H9 (cell line): ENCODE measurements around the gene ABCC11. TPM values are rescaled to one million over a fixed set of nuclear protein-coding genes. Genes with fewer than 3 reads are reported as not detected.

Experiments used
- DNase-seq: peaks from one replicate; pipeline ENCODE4 v3.0.0-alpha.2; 2017
- H2AFZ ChIP-seq: one replicate; pipeline ENCODE4 v1.6.1; 2013; ENCODE audit warnings: mild to moderate bottlenecking, low read length, control low read depth, moderate library complexity
- H2AK5ac ChIP-seq: 2 replicates; pipeline ENCODE4 v1.6.1; 2013; ENCODE audit warnings: low read length, control low read depth, mixed read lengths; ENCODE audit not compliant: insufficient read length
- H2BK120ac ChIP-seq: one replicate; pipeline ENCODE4 v1.6.1; 2013; ENCODE audit warnings: low read depth, mild to moderate bottlenecking, low read length, control low read depth, inconsistent platforms; ENCODE audit not compliant: poor library complexity, severe bottlenecking
- H2BK12ac ChIP-seq: 2 replicates; pipeline ENCODE4 v1.6.1; 2013; ENCODE audit warnings: low read length, control low read depth, mixed read lengths, low read depth; ENCODE audit not compliant: insufficient read length
- H2BK15ac ChIP-seq: 2 replicates; pipeline ENCODE4 v1.6.1; 2013; ENCODE audit warnings: low read depth, low read length, control low read depth
- H2BK20ac ChIP-seq: one replicate; pipeline ENCODE4 v1.6.1; 2013; ENCODE audit warnings: low read depth, mild to moderate bottlenecking, low read length, control low read depth, inconsistent platforms; ENCODE audit not compliant: poor library complexity, severe bottlenecking
- H2BK5ac ChIP-seq: 2 replicates; pipeline ENCODE4 v1.6.1; 2013; ENCODE audit warnings: low read length, control low read depth, mixed read lengths; ENCODE audit not compliant: insufficient read length
- H3K14ac ChIP-seq: 2 replicates; pipeline ENCODE4 v1.6.1; 2013; ENCODE audit warnings: low read length, control low read depth; ENCODE audit not compliant: insufficient read depth
- H3K18ac ChIP-seq: 2 replicates; pipeline ENCODE4 v1.6.1; 2013; ENCODE audit warnings: low read depth, mild to moderate bottlenecking, mixed read lengths, low read length, control low read depth; ENCODE audit not compliant: insufficient read length
- H3K23ac ChIP-seq: 2 replicates; pipeline ENCODE4 v1.6.1; 2013; ENCODE audit warnings: low read length, control low read depth, mixed read lengths, low read depth; ENCODE audit not compliant: insufficient read length
- H3K23me2 ChIP-seq: 2 replicates; pipeline ENCODE4 v1.6.1; 2013; ENCODE audit warnings: low read depth, mild to moderate bottlenecking, mixed read lengths, low read length, control low read depth; ENCODE audit not compliant: insufficient read length, poor library complexity, severe bottlenecking
- H3K27ac ChIP-seq: 2 replicates; pipeline ENCODE4 v1.5.1; 2013; ENCODE audit warnings: low read length, control low read depth, mixed read lengths, low read depth; ENCODE audit not compliant: insufficient read length
- H3K27me3 ChIP-seq: 2 replicates; pipeline ENCODE4 v1.6.1; 2013; ENCODE audit warnings: low read length, control low read depth, inconsistent platforms; ENCODE audit not compliant: insufficient read depth
- H3K4ac ChIP-seq: 2 replicates; pipeline ENCODE4 v1.6.1; 2013; ENCODE audit warnings: low read depth, mild to moderate bottlenecking, control low read depth, inconsistent platforms, low read length, moderate library complexity
- H3K4me1 ChIP-seq: 2 replicates; pipeline ENCODE4 v1.6.1; 2013; ENCODE audit warnings: low read length, control low read depth, inconsistent platforms; ENCODE audit not compliant: insufficient read depth
- H3K4me2 ChIP-seq: 2 replicates; pipeline ENCODE4 v1.6.1; 2013; ENCODE audit warnings: low read length, control low read depth, mixed read lengths; ENCODE audit not compliant: insufficient read length, insufficient read depth
- H3K56ac ChIP-seq: 2 replicates; pipeline ENCODE4 v1.6.1; 2013; ENCODE audit warnings: low read depth, mild to moderate bottlenecking, mixed read lengths, low read length, control low read depth; ENCODE audit not compliant: insufficient read length
- H3K79me1 ChIP-seq: 2 replicates; pipeline ENCODE4 v1.6.1; 2013; ENCODE audit warnings: low read depth, mild to moderate bottlenecking, moderate library complexity, low read length, control low read depth, inconsistent platforms; ENCODE audit not compliant: insufficient read depth, poor library complexity, severe bottlenecking
- H3K79me2 ChIP-seq: 2 replicates; pipeline ENCODE4 v1.6.1; 2013; ENCODE audit warnings: low read length, control low read depth, inconsistent platforms; ENCODE audit not compliant: insufficient read depth
- H3K9ac ChIP-seq: 2 replicates; pipeline ENCODE4 v1.6.1; 2013; ENCODE audit warnings: low read length, control low read depth, mixed read lengths; ENCODE audit not compliant: insufficient read length; ENCODE audit errors: extremely low read depth
- H3K9me3 ChIP-seq: one replicate; pipeline ENCODE4 v1.6.1; 2013; ENCODE audit warnings: low read depth, low read length, inconsistent platforms; ENCODE audit not compliant: control insufficient read depth
- H3T11ph ChIP-seq: one replicate; pipeline ENCODE4 v1.6.1; 2013; ENCODE audit warnings: mild to moderate bottlenecking, low read length, control low read depth, inconsistent platforms
- H4K20me1 ChIP-seq: one replicate; pipeline ENCODE4 v1.6.1; 2013; ENCODE audit not compliant: control insufficient read depth, insufficient read length, insufficient read depth
- H4K5ac ChIP-seq: 2 replicates; pipeline ENCODE4 v1.6.1; 2013; ENCODE audit warnings: low read depth, mild to moderate bottlenecking, mixed read lengths, low read length, control low read depth; ENCODE audit not compliant: insufficient read length
- H4K8ac ChIP-seq: replicated peaks from 2 replicates; pipeline ENCODE4 v1.6.1; 2013; ENCODE audit warnings: low read length, control low read depth, mixed read lengths, low read depth; ENCODE audit not compliant: insufficient read length
- H4K91ac ChIP-seq: 2 replicates; pipeline ENCODE4 v1.6.1; 2013; ENCODE audit warnings: low read depth, mild to moderate bottlenecking, moderate library complexity, mixed read lengths, low read length, control low read depth; ENCODE audit not compliant: insufficient read length
- H3K27ac Mint-ChIP-seq, 3 experiments: 2 replicates in 2 of 3; 3 replicates in 1 of 3; pipeline ENCODE4 v1.8.0; 2020 to 2021; ENCODE audit warnings: mixed read lengths in 3 of 3, mild to moderate bottlenecking in 1 of 3, moderate library complexity in 1 of 3
- H3K27me3 Mint-ChIP-seq: 2 replicates; pipeline ENCODE4 v1.8.0; 2021; ENCODE audit warnings: low read depth, mild to moderate bottlenecking, moderate library complexity, mixed read lengths
- H3K36me3 Mint-ChIP-seq, 3 experiments: 2 replicates in 2 of 3; 3 replicates in 1 of 3; pipeline ENCODE4 v1.8.0; 2020 to 2021; ENCODE audit warnings: low read depth in 3 of 3, mixed read lengths in 3 of 3; ENCODE audit not compliant: insufficient read depth in 1 of 3
- H3K4me1 Mint-ChIP-seq, 2 experiments: 2 replicates each; pipeline ENCODE4 v1.8.0; 2020; ENCODE audit warnings: mixed read lengths in 2 of 2
- H3K4me3 Mint-ChIP-seq, 2 experiments: 2 replicates in 1 of 2; 3 replicates in 1 of 2; pipeline ENCODE4 v1.8.0; 2020 to 2021; ENCODE audit warnings: mild to moderate bottlenecking in 2 of 2, mixed read lengths in 2 of 2, moderate library complexity in 1 of 2
- H3K9me3 Mint-ChIP-seq, 2 experiments: 2 replicates in 1 of 2; 3 replicates in 1 of 2; pipeline ENCODE4 v1.8.0; 2020; ENCODE audit warnings: mild to moderate bottlenecking in 2 of 2, mixed read lengths in 2 of 2, moderate library complexity in 1 of 2
- WGBS: extraction: QIAGEN DNeasy Blood & Tissue Kit; methylation state at CpG from one replicate; pipeline ENCODE4 v1.1.7; 2013; ENCODE audit warnings: missing lambda C conversion rate, low lambda C conversion rate, mixed read lengths; ENCODE audit not compliant: insufficient read length; ENCODE audit errors: extremely low coverage; 5-methylcytosine and 5-hydroxymethylcytosine counted together
- total RNA-seq: library from RNA; stranded (reverse); gene quantifications from 2 replicates; pipeline ENCODE4 v1.2.1, GENCODE V29; 2021
- TF ChIP-seq, protein P1 (sequence below): fragments of 200-600 bp; sonication (generic); conservative IDR thresholded peaks from 3 replicates; pipeline ENCODE4 v1.8.0; 2021; ENCODE audit warnings: antibody characterized with exemption, mild to moderate bottlenecking

Gene ABCC11
- total RNA-seq, 1 experiment from 2014 or later: 0.33 TPM

DNA sequence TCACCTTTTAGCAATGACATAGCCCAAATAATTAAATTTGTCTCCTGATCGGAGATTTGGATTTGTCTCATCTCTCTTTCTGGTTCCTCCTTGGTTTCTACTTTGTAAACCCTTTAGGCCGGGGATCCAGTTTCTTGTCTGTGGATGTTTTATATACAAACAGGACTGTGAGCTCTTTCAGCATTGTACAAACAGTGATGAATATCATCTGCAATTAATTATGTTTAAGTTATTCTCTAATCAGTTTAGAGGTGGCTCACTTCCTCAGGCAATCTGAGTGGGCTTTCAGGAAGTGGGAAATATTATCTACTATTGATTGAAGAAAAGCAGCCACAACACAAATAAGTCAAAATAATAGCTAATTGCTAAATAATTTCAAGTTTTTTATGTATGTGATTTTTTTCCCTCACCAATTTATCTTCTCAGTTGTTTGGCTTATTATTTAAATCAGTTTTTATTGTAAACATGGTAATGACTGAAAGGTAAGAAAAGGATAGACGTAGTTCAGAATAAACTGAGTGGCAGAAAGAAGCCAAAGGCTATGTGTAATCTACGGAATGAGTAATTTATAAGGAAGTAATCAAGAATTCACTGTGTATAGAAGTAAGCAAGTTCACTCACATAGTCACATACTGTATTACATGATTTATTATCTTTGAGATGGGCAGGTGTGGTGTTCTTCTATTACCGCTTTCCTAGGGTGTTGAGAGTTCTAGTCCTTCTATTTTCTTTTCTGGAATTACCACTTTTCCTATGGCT lies 3.4 kb upstream of the ABCC11 start:
- no peak overlapping the region for H3K4me3 Mint-ChIP-seq
- H3K79me2 ChIP-seq: no peaks in the 10 kb centered on the region
- H2AK5ac ChIP-seq: no peak overlapping the region
- H4K5ac ChIP-seq: no peak overlapping the region
- H2BK5ac ChIP-seq: no peak overlapping the region
- no peaks in the 10 kb centered on the region for H3K23me2 ChIP-seq
- no peak overlapping the region for H3K27ac ChIP-seq
- H2BK20ac ChIP-seq: no peak overlapping the region
- no peaks in the 10 kb centered on the region for H3K79me1 ChIP-seq
- TF ChIP-seq, protein P1, sequence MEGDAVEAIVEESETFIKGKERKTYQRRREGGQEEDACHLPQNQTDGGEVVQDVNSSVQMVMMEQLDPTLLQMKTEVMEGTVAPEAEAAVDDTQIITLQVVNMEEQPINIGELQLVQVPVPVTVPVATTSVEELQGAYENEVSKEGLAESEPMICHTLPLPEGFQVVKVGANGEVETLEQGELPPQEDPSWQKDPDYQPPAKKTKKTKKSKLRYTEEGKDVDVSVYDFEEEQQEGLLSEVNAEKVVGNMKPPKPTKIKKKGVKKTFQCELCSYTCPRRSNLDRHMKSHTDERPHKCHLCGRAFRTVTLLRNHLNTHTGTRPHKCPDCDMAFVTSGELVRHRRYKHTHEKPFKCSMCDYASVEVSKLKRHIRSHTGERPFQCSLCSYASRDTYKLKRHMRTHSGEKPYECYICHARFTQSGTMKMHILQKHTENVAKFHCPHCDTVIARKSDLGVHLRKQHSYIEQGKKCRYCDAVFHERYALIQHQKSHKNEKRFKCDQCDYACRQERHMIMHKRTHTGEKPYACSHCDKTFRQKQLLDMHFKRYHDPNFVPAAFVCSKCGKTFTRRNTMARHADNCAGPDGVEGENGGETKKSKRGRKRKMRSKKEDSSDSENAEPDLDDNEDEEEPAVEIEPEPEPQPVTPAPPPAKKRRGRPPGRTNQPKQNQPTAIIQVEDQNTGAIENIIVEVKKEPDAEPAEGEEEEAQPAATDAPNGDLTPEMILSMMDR: no peak
- no peak overlapping the region for H4K91ac ChIP-seq
- H3K27me3 Mint-ChIP-seq: no peaks in the 10 kb centered on the region
- no peaks in the 10 kb centered on the region for H3K9me3 Mint-ChIP-seq
- H4K20me1 ChIP-seq: no peaks in the 10 kb centered on the region
- H3K4me1 Mint-ChIP-seq: peaks cover 0 to 11% of the 10 kb centered on the region in 2 experiments; a peak in 2 of 4 replicates
- no peak overlapping the region for H2BK120ac ChIP-seq
- H2AFZ ChIP-seq: no peak overlapping the region
- H3K4ac ChIP-seq: no peak overlapping the region
- no peak overlapping the region for H3K23ac ChIP-seq
- no peak overlapping the region for H2BK15ac ChIP-seq
- no peak overlapping the region for H4K8ac ChIP-seq
- no peak overlapping the region for H3K18ac ChIP-seq
- no peak overlapping the region for H3K14ac ChIP-seq
- no peak overlapping the region for H3K4me2 ChIP-seq
- peaks cover 2 to 11% (median 5%) of the 10 kb centered on the region in 3 experiments; a peak in 5 of 7 replicates for H3K36me3 Mint-ChIP-seq
- H3K9me3 ChIP-seq: no peaks in the 10 kb centered on the region
- no peak overlapping the region for H3K56ac ChIP-seq
- no peak overlapping the region for H2BK12ac ChIP-seq
- no peaks in the 10 kb centered on the region for H3K27me3 ChIP-seq
- H3K4me1 ChIP-seq: no peaks in the 10 kb centered on the region
- H3K9ac ChIP-seq: no peak overlapping the region
- no CpG with 5 or more reads among the region's 5 CpGs for whole genome bisulfite sequencing
- no peak overlapping the region for H3K27ac Mint-ChIP-seq
- DNase-seq: no peak
- H3T11ph ChIP-seq: no peak overlapping the region
